Osteocyte (in vitro differentiated cells): ENCODE data around the gene STARD10. TPM values are rescaled to one million over a fixed set of nuclear protein-coding genes. Genes with fewer than 3 reads are reported as not detected.

ENCODE experiments used
- DNase-seq: peaks from one replicate; pipeline ENCODE4 v3.0.0; 2021; ENCODE audit warnings: mixed read lengths; ENCODE audit not compliant: unreplicated experiment; ENCODE audit errors: extremely low spot score
- H3K27ac Mint-ChIP-seq: one replicate; pipeline ENCODE4 v1.8.0; 2021; ENCODE audit warnings: mild to moderate bottlenecking, mixed read lengths; ENCODE audit not compliant: unreplicated experiment
- H3K27me3 Mint-ChIP-seq: one replicate; pipeline ENCODE4 v1.8.0; 2021; ENCODE audit warnings: mixed read lengths; ENCODE audit not compliant: unreplicated experiment
- H3K36me3 Mint-ChIP-seq: one replicate; pipeline ENCODE4 v1.8.0; 2021; ENCODE audit warnings: mixed read lengths; ENCODE audit not compliant: unreplicated experiment
- H3K4me1 Mint-ChIP-seq: one replicate; pipeline ENCODE4 v1.8.0; 2021; ENCODE audit warnings: mixed read lengths; ENCODE audit not compliant: unreplicated experiment
- H3K4me3 Mint-ChIP-seq: one replicate; pipeline ENCODE4 v1.8.0; 2021; ENCODE audit warnings: mild to moderate bottlenecking, moderate library complexity, mixed read lengths; ENCODE audit not compliant: unreplicated experiment
- H3K9me3 Mint-ChIP-seq: one replicate; pipeline ENCODE4 v1.8.0; 2021; ENCODE audit warnings: mixed read lengths; ENCODE audit not compliant: unreplicated experiment
- total RNA-seq: library from RNA; stranded (reverse); gene quantifications from 2 replicates; pipeline ENCODE4 v1.2.1, GENCODE V29; 2021
- TF ChIP-seq, protein P1 (sequence below): fragments of 200-600 bp; sonication (generic); IDR thresholded peaks from 2 replicates; pipeline ENCODE4 v1.5.0; 2021; ENCODE audit warnings: antibody characterized with exemption, mild to moderate bottlenecking, moderate library complexity

Gene STARD10
- total RNA-seq, 1 donor from 2014 or later = 27.7 TPM

DNA sequence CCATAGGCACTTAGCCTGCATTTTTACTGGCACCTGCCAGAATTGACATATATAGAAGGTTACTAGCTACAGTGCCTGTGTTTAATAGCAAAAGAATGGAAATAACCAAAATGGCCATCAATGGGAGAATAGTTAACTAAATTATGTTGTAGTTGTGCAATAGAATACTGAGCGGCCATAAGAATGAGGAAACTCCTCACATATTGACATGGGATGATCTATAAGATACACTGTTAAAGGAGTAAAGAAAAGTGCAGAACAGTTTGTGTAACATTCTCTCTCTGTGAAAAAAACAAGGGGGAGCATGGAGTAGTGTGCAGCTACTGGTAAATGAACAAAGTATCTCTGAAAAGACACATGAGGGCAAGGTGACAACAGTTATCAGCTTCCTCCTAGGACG, 63.1 kb downstream of the STARD10 start:
- no peak for DNase-seq

DNA sequence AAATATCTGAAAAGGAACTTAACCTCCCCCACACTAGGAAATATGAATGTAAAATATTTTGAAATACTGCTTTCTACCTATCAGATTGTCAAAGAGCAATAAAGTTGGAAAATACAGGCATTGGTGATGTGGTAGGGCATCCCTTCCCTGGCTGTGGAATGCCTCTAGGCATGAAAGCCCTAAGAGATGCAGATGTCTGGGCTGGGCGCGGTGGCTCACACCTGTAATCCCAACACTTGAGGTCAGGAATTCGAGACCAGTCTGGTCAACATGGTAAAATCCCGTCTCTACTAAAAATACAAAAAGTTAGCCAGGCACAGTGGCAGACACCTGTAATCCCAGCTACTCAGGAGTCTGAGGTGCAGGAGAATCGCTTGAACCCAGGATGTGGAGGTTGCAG, 63.6 kb downstream of the STARD10 start:
- Mint-ChIP-seq H3K36me3 (peaks cover 12% of the 10 kb centered on the region), H3K9me3 (no peaks in the 10 kb centered on the region), H3K27ac (no peak overlapping the region), H3K4me3 (no peak overlapping the region), H3K4me1 (peaks cover 3% of the 10 kb centered on the region), H3K27me3 (no peaks in the 10 kb centered on the region)
- TF ChIP-seq, protein P1, sequence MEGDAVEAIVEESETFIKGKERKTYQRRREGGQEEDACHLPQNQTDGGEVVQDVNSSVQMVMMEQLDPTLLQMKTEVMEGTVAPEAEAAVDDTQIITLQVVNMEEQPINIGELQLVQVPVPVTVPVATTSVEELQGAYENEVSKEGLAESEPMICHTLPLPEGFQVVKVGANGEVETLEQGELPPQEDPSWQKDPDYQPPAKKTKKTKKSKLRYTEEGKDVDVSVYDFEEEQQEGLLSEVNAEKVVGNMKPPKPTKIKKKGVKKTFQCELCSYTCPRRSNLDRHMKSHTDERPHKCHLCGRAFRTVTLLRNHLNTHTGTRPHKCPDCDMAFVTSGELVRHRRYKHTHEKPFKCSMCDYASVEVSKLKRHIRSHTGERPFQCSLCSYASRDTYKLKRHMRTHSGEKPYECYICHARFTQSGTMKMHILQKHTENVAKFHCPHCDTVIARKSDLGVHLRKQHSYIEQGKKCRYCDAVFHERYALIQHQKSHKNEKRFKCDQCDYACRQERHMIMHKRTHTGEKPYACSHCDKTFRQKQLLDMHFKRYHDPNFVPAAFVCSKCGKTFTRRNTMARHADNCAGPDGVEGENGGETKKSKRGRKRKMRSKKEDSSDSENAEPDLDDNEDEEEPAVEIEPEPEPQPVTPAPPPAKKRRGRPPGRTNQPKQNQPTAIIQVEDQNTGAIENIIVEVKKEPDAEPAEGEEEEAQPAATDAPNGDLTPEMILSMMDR = no peak
- DNase-seq = no peak

More for the DNA sequence above, 63.1 kb downstream of the STARD10 start:
- Mint-ChIP-seq H3K27ac (no peak overlapping the region), H3K36me3 (peaks cover 12% of the 10 kb centered on the region), H3K27me3 (no peaks in the 10 kb centered on the region), H3K4me3 (no peak overlapping the region), H3K4me1 (peaks cover 2% of the 10 kb centered on the region), H3K9me3 (no peaks in the 10 kb centered on the region)
- TF ChIP-seq, protein P1 = no peak

DNA sequence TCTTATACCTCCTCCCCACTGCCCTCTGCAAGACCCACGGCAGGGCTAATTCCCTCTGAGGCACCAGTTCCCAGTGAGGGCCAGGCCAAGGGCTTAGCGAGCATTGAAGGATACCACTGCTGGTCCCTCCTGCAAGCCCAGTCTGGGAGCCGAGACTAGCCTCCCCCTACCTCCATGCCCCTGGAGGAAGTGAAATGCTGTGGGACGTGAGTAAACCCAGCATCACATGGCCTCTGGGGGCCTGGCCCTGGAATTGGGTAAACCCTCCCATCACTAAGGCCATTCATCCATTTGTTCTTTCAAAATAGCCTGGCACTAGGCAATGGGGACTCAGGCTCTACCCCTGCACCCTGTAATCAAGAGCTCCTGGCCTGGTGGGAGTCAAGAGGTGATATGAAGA, 66.3 kb downstream of the STARD10 start:
- H3K36me3 Mint-ChIP-seq = peaks cover 12% of the 10 kb centered on the region
- no peaks in the 10 kb centered on the region for H3K27me3 Mint-ChIP-seq
- TF ChIP-seq, protein P1 = no peak
- H3K4me3 Mint-ChIP-seq = no peak overlapping the region
- no peak for DNase-seq
- H3K4me1 Mint-ChIP-seq = peaks cover 10% of the 10 kb centered on the region
- H3K9me3 Mint-ChIP-seq = no peaks in the 10 kb centered on the region
- H3K27ac Mint-ChIP-seq = peak overlapping the region; percentile 47

DNA sequence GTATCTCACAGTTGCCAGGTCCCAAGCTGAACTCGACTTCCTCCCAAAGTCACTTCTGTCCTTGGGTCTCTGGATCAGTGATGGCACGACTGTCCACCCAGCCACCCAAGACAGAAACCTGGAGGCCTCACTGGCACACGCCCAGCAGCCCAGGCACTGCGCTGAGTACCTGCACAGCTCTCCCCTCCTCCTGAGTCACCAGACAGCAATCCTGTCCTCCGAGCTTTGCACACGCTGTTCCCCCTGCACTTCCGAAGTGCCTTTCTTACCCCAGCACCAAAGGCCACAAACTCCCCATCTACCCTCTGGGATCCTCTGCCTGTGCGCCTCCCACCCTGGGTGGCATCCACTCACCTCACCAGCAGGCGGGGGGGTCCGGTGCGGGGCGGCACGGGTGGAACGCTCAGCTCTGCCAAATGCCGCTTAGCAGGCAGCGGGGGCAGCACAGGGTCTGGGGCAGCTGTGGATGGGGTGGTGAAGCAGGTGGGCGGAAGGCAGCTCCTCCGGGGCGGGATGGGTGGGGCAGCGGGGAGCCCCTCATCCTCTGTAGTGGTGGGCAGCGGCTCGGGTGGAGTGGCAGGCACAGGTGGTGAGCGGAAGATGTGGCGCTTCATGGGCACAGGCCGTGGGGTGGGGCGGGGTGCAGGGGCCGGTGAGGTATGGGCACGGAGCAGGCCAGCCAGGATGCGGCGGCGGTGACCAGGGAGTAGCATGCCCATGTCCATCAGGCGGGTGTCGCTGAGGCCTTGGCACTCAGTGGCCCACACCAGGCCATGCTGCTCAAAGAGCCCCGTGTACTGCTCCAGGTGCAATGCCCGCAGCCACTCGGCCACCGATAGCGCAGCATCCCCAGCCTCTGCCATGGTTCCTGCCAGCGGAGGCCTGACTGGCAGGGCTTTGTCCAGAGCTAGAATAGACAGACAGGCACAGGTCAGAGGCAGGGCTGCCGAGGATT, 67.3 kb downstream of the STARD10 start:
- Mint-ChIP-seq H3K36me3 (peaks cover 11% of the 10 kb centered on the region), H3K4me1 (peaks cover 20% of the 10 kb centered on the region), H3K9me3 (no peaks in the 10 kb centered on the region), H3K27ac (no peak overlapping the region), H3K27me3 (no peaks in the 10 kb centered on the region), H3K4me3 (no peak overlapping the region)
- TF ChIP-seq, protein P1 = no peak
- no peak for DNase-seq

DNA sequence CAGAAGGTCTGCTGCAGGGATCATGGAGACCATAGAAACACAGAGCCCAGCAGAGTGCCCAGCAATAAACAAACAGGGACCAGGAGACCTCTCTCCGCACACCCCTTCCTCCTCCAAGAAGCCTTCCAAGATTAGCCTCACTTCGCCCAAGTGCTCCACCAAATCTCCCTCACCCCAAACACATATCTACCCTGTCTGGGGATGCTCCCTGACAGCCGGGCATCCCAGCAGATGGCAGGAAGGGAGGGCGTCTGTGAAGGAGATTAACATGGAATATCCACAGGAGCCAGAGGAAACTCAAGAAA, 68.2 kb downstream of the STARD10 start:
- TF ChIP-seq, protein P1 = no peak
- Mint-ChIP-seq H3K27me3 (no peaks in the 10 kb centered on the region), H3K4me3 (no peak overlapping the region), H3K4me1 (peaks cover 28% of the 10 kb centered on the region), H3K27ac (no peak overlapping the region), H3K9me3 (no peaks in the 10 kb centered on the region), H3K36me3 (peaks cover 4% of the 10 kb centered on the region)
- no peak for DNase-seq
